22Rv1 (cell line): ENCODE data around the gene CTRL.

ENCODE experiments used
- ZFX ChIP-seq: fragments of 450-650 bp; IDR thresholded peaks from 2 replicates; pipeline ENCODE4 v1.6.1; 2017; ENCODE audit warnings: antibody characterized with exemption, borderline replicate concordance
- TF ChIP-seq, protein P1 (sequence below): fragments of 450-650 bp; IDR thresholded peaks from 2 replicates; pipeline ENCODE4 v1.5.1; 2017; ENCODE audit warnings: mild to moderate bottlenecking

DNA sequence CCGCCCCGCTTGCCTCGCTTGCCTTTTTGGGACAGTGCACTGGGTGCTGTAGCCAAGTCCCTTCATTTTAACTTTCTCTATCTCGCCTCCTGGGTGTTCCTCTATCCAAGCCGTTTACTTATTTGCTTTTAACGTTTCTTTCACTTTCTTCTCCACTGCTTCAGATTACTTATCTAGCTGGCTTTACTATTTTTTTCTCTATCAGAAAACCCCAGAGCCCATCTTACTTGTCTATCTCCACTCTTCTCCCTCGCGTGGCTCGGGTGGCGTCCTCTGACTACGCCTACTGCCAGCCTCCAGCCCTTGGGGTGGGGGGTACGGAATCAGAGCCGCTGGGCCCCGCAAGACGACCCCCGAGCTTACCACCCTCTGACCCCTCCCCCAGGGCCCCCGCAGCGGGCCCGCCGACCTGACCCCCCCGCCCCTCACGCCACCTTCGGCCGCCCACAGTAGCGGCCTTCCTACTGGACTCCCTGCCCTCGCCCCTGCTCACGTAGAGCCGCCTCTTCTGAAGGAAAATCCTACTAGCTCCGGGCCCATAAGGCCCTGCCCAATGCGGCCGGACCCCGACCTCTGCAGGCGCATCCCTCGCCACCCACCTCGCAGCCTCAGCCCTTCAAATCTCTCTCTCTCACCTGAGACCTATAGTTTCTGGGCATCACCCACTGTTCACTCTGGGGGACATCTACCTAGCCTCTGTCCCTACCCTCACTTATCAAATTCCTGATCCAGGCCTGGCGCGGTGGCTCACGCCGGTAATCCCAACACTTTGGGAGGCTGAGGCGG lies 37.8 kb upstream of the CTRL start:
- TF ChIP-seq, protein P1, sequence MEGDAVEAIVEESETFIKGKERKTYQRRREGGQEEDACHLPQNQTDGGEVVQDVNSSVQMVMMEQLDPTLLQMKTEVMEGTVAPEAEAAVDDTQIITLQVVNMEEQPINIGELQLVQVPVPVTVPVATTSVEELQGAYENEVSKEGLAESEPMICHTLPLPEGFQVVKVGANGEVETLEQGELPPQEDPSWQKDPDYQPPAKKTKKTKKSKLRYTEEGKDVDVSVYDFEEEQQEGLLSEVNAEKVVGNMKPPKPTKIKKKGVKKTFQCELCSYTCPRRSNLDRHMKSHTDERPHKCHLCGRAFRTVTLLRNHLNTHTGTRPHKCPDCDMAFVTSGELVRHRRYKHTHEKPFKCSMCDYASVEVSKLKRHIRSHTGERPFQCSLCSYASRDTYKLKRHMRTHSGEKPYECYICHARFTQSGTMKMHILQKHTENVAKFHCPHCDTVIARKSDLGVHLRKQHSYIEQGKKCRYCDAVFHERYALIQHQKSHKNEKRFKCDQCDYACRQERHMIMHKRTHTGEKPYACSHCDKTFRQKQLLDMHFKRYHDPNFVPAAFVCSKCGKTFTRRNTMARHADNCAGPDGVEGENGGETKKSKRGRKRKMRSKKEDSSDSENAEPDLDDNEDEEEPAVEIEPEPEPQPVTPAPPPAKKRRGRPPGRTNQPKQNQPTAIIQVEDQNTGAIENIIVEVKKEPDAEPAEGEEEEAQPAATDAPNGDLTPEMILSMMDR: no peak
- no peak for TF ChIP-seq ZFX
